Measurements from ENCODE around the gene GAB4. TPM values are rescaled to one million over a fixed set of nuclear protein-coding genes. Genes with fewer than 3 reads are reported as not detected.

Gene GAB4
- total RNA-seq, 2 donors from 2014 or later, result not detected

GRCh38 chr22:16972311-16972710 is 35.7 kb downstream of the GAB4 start:
- no peak overlapping the region for H3K4me3 ChIP-seq
- TF ChIP-seq CTCF (IDR thresholded peaks at IDR 0.05), result no peak
- H3K36me3 ChIP-seq, result no peaks in the 10 kb centered on the region
- no peaks in the 10 kb centered on the region for H3K4me1 ChIP-seq
- no peaks in the 10 kb centered on the region for H3K27me3 ChIP-seq
- no peak for DNase-seq
- intact Hi-C loops (cut with DNase I), result no loop called here
- H3K27ac ChIP-seq, result no peak overlapping the region
- H3K9me3 ChIP-seq, result no peaks in the 10 kb centered on the region
- no peak overlapping the region for H3K9ac ChIP-seq (ENCODE audit: low read depth in 2 of 2, low read length in 2 of 2)

- Histone ChIP-seq H3K4me1 (no peaks in the 10 kb centered on the region), H3K36me3 (no peaks in the 10 kb centered on the region), H3K9me3 (no peaks in the 10 kb centered on the region), H3K4me3 (no peak overlapping the region), H3K9ac (ENCODE audit: low read depth in 2 of 2, low read length in 2 of 2) (no peak overlapping the region), H3K27me3 (no peaks in the 10 kb centered on the region), H3K27ac (no peak overlapping the region)
- intact Hi-C loops (cut with DNase I), result no loop called here
- no peak for TF ChIP-seq CTCF (IDR thresholded peaks at IDR 0.05)
- no peak for DNase-seq
These were observed 37.6 kb downstream of the GAB4 start for GRCh38 chr22:16970446-16970845.

GRCh38 chr22:16969508-16970327 is 38.3 kb downstream of the GAB4 start:
- intact Hi-C loops (cut with DNase I), result no loop called here
- no peak overlapping the region for H3K4me3 ChIP-seq
- TF ChIP-seq CTCF (IDR thresholded peaks at IDR 0.05), result no peak
- no peak overlapping the region for H3K9ac ChIP-seq (ENCODE audit: low read depth in 2 of 2, low read length in 2 of 2)
- DNase-seq, result no peak
- H3K36me3 ChIP-seq, result no peaks in the 10 kb centered on the region
- H3K9me3 ChIP-seq, result no peaks in the 10 kb centered on the region
- H3K27me3 ChIP-seq, result no peaks in the 10 kb centered on the region
- H3K27ac ChIP-seq, result no peak overlapping the region
- no peaks in the 10 kb centered on the region for H3K4me1 ChIP-seq

GRCh38 chr22:16968218-16968595 is 39.8 kb downstream of the GAB4 start:
- Histone ChIP-seq H3K4me3 (no peak overlapping the region), H3K9me3 (no peaks in the 10 kb centered on the region), H3K36me3 (no peaks in the 10 kb centered on the region), H3K9ac (ENCODE audit: low read depth in 2 of 2, low read length in 2 of 2) (no peak overlapping the region), H3K27ac (no peak overlapping the region), H3K4me1 (no peaks in the 10 kb centered on the region), H3K27me3 (no peaks in the 10 kb centered on the region)
- no peak for DNase-seq
- intact Hi-C loops (cut with DNase I), result no loop called here
- TF ChIP-seq CTCF (IDR thresholded peaks at IDR 0.05), result no peak

- no peaks in the 10 kb centered on the region for H3K4me1 ChIP-seq
- intact Hi-C loops (cut with DNase I), result no loop called here
- DNase-seq, result no peak
- H3K4me3 ChIP-seq, result no peak overlapping the region
- no peaks in the 10 kb centered on the region for H3K27me3 ChIP-seq
- no peaks in the 10 kb centered on the region for H3K9me3 ChIP-seq
- H3K36me3 ChIP-seq, result no peaks in the 10 kb centered on the region
- no peak overlapping the region for H3K9ac ChIP-seq (ENCODE audit: low read depth in 2 of 2, low read length in 2 of 2)
- no peak for TF ChIP-seq CTCF (IDR thresholded peaks at IDR 0.05)
- no peak overlapping the region for H3K27ac ChIP-seq
These were observed 40.4 kb downstream of the GAB4 start for GRCh38 chr22:16967453-16968217.

Measured in colonic mucosa (tissue), 4 donors.